Left ventricle myocardium inferior (tissue), 1 donor: Measurements from ENCODE around the gene CELF4. TPM values are rescaled to one million over a fixed set of nuclear protein-coding genes. Genes with fewer than 3 reads are reported as not detected.

Experiments
- DNase-seq: peaks from one replicate; pipeline ENCODE4 v3.0.0-alpha.2; 2020
- H3K27ac ChIP-seq: fragments of 200-600 bp; replicated peaks from 2 replicates; pipeline ENCODE4 v1.8.0; 2021
- H3K27me3 ChIP-seq: fragments of 200-600 bp; 2 replicates; pipeline ENCODE4 v1.8.0; 2021; ENCODE audit warnings: low read depth
- H3K36me3 ChIP-seq: fragments of 200-600 bp; 2 replicates; pipeline ENCODE4 v1.8.0; 2021
- H3K4me1 ChIP-seq: fragments of 200-600 bp; 2 replicates; pipeline ENCODE4 v1.8.0; 2021
- H3K4me3 ChIP-seq: fragments of 200-600 bp; 2 replicates; pipeline ENCODE4 v1.8.0; 2021; ENCODE audit warnings: mild to moderate bottlenecking, moderate library complexity
- H3K9me3 ChIP-seq: fragments of 200-600 bp; replicated peaks from 2 replicates; pipeline ENCODE4 v1.8.0; 2021
- intact Hi-C: fragments of 100-400 bp; cut with micrococcal nuclease; formaldehyde crosslinking; loops from one replicate; pipeline ENCODE4 v1.11.0; 2022
- total RNA-seq: library from RNA; stranded (reverse); fragmentation: NEBNext Ultra II Directional; extraction: Animal tissue kit (Norgen Biotek cat#: 25700); gene quantifications from one replicate; pipeline ENCODE4 v1.2.1, GENCODE V29; 2021
- TF ChIP-seq, protein P1 (sequence below): fragments of 200-600 bp; IDR thresholded peaks from 2 replicates; pipeline ENCODE4 v1.8.0; 2021; ENCODE audit warnings: antibody characterized with exemption, mild to moderate bottlenecking, borderline replicate concordance
- donor health status: DM: no; HTN: yes; CAD: no; lungs with severe emphysema.

The CELF4 gene
- total RNA-seq, 1 donor from 2014 or later, result 0.60 TPM

DNA sequence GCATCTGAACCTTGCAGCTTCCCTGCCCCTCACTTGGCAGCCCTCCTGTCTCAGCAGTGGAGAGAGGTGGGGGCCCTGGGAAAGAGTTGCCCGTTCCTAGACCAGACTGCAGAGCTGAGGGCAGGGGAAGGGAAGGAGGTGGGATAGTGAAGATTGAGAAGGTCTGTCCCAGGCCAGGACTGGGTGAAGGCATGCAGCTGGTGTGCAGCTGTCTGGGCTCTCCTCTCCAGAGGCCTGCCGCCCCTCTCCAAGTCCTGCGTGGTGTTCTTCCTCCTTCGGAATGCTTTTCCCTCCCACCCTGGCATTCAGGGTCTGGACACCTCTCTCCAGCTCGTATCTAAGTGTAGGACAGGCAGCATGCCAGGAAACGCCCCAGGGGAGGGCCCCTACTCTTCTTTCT, 323.5 kb downstream of the CELF4 start:
- peaks cover 51% of the 10 kb centered on the region for H3K27me3 ChIP-seq
- no peaks in the 10 kb centered on the region for H3K36me3 ChIP-seq
- peaks cover 5% of the 10 kb centered on the region for H3K4me1 ChIP-seq
- intact Hi-C loops, result no loop called here
- no peaks in the 10 kb centered on the region for H3K9me3 ChIP-seq
- H3K4me3 ChIP-seq, result no peak overlapping the region
- no peak overlapping the region for H3K27ac ChIP-seq
- TF ChIP-seq, protein P1, sequence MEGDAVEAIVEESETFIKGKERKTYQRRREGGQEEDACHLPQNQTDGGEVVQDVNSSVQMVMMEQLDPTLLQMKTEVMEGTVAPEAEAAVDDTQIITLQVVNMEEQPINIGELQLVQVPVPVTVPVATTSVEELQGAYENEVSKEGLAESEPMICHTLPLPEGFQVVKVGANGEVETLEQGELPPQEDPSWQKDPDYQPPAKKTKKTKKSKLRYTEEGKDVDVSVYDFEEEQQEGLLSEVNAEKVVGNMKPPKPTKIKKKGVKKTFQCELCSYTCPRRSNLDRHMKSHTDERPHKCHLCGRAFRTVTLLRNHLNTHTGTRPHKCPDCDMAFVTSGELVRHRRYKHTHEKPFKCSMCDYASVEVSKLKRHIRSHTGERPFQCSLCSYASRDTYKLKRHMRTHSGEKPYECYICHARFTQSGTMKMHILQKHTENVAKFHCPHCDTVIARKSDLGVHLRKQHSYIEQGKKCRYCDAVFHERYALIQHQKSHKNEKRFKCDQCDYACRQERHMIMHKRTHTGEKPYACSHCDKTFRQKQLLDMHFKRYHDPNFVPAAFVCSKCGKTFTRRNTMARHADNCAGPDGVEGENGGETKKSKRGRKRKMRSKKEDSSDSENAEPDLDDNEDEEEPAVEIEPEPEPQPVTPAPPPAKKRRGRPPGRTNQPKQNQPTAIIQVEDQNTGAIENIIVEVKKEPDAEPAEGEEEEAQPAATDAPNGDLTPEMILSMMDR, result no peak
- no peak for DNase-seq

DNA sequence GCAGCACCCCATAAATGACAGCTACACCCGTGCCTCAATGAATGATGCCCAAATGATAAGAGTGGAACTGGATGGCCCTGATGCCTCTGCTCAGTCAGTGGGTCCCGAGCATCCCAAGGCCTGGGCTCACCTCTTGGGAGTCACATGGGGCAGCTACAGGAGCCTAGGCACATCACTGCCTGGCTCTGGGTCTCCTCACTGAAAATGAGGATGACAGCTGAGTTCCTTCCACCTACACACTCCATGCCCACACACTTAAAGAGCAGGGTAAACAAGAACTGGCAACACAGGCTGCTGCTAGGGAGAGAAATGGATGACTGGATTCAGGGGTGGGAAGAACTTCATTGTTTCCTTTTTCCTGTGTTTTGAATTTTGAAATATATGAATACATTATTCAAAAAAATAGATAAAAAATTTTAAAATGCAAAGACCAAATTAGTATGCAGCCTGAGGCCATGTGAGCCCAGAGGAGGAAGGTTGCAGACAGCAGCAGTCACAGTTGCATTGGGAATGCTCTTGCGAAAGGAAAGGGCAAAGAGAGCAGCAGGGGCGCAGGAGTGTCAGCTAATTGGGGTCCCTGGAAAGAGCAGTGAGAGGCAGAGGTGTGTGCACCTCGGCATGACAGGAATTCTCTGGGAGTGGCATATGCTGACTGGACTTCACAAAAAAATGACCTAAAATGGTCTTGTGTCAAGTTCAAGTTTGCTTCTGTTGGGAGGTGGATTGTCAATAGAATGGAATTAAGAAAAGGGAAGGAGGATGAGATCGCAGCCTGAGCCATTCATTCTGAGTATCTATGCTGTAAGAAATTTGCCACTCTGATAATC, 327.1 kb downstream of the CELF4 start:
- Histone ChIP-seq H3K4me3 (no peak overlapping the region), H3K4me1 (no peaks in the 10 kb centered on the region), H3K9me3 (no peaks in the 10 kb centered on the region), H3K36me3 (no peaks in the 10 kb centered on the region), H3K27me3 (peaks cover 29% of the 10 kb centered on the region), H3K27ac (no peak overlapping the region)
- intact Hi-C loops, result no loop called here
- TF ChIP-seq, protein P1, result no peak
- no peak for DNase-seq

DNA sequence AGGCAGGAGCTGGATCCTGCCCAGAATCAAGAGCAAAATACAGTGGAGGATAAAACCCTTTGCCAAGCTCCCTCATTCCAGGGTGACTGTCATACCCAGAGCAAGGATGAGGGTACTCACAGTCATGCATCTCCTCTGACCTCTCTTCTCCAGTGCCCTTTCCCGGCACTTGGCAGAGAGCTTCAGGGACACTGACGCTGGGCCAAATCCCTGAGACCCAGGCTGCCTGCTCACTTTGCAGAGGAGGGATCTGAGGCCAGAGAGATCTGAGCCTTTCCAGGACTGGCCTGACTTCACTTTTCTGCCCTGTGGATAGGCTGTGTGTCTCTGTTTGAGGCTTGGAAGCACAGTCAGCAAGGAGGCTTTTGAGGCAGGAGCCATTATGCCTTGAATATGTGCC, 330.0 kb downstream of the CELF4 start:
- no peak overlapping the region for H3K4me3 ChIP-seq
- H3K4me1 ChIP-seq, result peaks cover 10% of the 10 kb centered on the region
- no peaks in the 10 kb centered on the region for H3K9me3 ChIP-seq
- H3K36me3 ChIP-seq, result no peaks in the 10 kb centered on the region
- intact Hi-C loops, result no loop called here
- peaks cover 4% of the 10 kb centered on the region for H3K27me3 ChIP-seq
- no peak overlapping the region for H3K27ac ChIP-seq
- TF ChIP-seq, protein P1, result no peak
- peak; percentile 33 for DNase-seq

DNA sequence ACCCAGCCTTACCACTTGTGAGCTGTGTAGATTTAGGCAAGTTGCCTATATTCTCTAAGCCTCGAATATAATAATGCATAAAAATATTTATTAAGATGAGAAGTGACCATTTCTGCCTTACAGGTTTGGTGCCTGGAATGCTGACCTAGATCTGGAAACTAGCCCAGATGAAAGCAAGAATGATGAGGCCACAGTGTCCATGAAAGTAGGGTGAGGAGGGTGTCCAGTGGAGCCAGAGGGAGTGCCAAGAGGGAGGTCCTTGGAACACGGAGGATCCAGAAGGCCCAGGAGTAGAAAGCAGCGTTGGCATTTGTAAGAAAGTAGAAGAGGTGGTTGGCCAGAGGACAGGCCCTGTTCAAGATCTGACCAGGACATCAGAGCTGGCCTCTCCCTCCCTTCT, 334.3 kb downstream of the CELF4 start:
- H3K4me1 ChIP-seq, result peaks cover 12% of the 10 kb centered on the region
- intact Hi-C loops, result no loop called here

DNA sequence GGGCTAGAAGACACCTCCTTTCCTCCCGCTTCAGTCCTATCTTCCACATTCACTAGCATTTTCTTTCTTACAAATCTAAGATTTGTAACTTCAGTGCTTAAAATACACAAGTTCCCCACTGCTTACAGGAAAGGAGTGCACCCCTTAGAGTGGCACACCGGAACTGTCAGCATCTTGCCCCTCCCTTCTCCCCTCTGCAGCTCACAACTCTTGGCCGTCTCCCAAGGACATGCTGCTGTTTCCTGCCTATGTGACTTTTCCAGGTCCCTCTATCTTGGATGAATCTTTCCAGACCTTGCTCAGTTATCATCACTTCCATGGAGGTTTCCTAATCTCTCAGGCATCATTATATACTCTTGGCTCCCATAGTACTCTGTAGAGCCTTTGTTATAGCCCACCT, 334.8 kb downstream of the CELF4 start:
- intact Hi-C loops, result no loop called here
- H3K36me3 ChIP-seq, result no peaks in the 10 kb centered on the region
- TF ChIP-seq, protein P1, result no peak
- H3K27me3 ChIP-seq, result no peaks in the 10 kb centered on the region
- H3K4me1 ChIP-seq, result peaks cover 12% of the 10 kb centered on the region
- no peaks in the 10 kb centered on the region for H3K9me3 ChIP-seq
- no peak overlapping the region for H3K4me3 ChIP-seq
- no peak for DNase-seq
- no peak overlapping the region for H3K27ac ChIP-seq

More for the DNA sequence above, 334.3 kb downstream of the CELF4 start:
- TF ChIP-seq, protein P1, result no peak
- DNase-seq, result no peak
- H3K36me3 ChIP-seq, result no peaks in the 10 kb centered on the region
- H3K27ac ChIP-seq, result no peak overlapping the region
- H3K9me3 ChIP-seq, result no peaks in the 10 kb centered on the region
- H3K4me3 ChIP-seq, result no peak overlapping the region
- H3K27me3 ChIP-seq, result no peaks in the 10 kb centered on the region
